Measurements from ENCODE around the gene DENND11. TPM values are rescaled to one million over a fixed set of nuclear protein-coding genes. Genes with fewer than 3 reads are reported as not detected.

DENND11 gene
- total and polyA plus RNA-seq, 10 of the 15 experiments (the other 5 are each of a cell fraction or from before 2014, with no cell fraction given), result 2.7 to 47.0 (median 26.6) TPM

DNA sequence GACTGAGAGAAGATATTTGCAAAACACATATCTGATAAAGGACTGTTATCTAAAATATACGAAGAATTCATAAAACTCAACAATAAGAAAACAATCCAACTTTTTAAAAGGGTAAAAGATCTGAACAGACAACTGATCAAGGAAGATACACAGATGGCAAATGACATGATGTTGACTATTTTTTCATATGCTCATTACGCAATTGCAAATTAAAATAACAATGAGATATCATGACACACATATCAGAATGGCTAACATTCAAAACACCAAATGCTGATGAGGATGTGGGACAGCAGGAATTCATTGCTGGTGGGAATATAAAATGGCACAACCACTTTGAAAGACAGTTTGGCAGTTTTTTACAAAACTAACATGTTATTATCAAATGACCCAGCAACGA is 8.9 kb downstream of the DENND11 start:
- H4K20me1 ChIP-seq (ENCODE audit: control insufficient read depth, insufficient read depth), result no peaks in the 10 kb centered on the region
- no peak overlapping the region for H3K27ac ChIP-seq (ENCODE audit: control insufficient read depth, insufficient read depth)
- H3K36me3 ChIP-seq (ENCODE audit: control insufficient read depth in 2 of 2, insufficient read depth in 2 of 2, low read length in 1 of 2), result no peaks in the 10 kb centered on the region
- no peak overlapping the region for H3K4me2 ChIP-seq (ENCODE audit: control insufficient read depth, insufficient read depth)
- RAD21 ChIA-PET (ENCODE audit: unreplicated experiment), result no interaction called here
- CTCF ChIA-PET, result interaction anchor here (0.9 to 1.9 kb wide), 4 partner anchors 9 to 43 kb away, joined by 3 to 6 read pairs (median 4); no protein-coding TSS in a partner anchor
- intact Hi-C loops (cut with micrococcal nuclease; ENCODE audit: unreplicated experiment) (no loop called here), in situ Hi-C loops (cut with MboI) (no loop called here)
- peaks cover 18% of the 10 kb centered on the region for H3K79me2 ChIP-seq (ENCODE audit: control insufficient read depth, insufficient read depth, low read length)
- no TSS peak for BruUV-seq (replicated peaks)
- peak; percentile 7 for FAIRE-seq
- H3K27me3 ChIP-seq (replicated peaks in 1 of 2; ENCODE audit: control insufficient read depth in 2 of 2, insufficient read depth in 2 of 2, low read length in 1 of 2), result no peaks in the 10 kb centered on the region
- no peak overlapping the region for H2AFZ ChIP-seq (ENCODE audit: control insufficient read depth, low read depth, low read length)
- WGBS (ENCODE audit: insufficient coverage, insufficient replicate concordance, low lambda C conversion rate, missing lambda C conversion rate), result 95% methylated on average over 3 of the region's 3 CpGs
- ATAC-seq, result no peak
- H3K4me1 ChIP-seq (ENCODE audit: control insufficient read depth, insufficient read depth, low read length), result no peaks in the 10 kb centered on the region
- DNase-seq (ENCODE audit: low read depth, low spot score), result no peak
- H3K9ac ChIP-seq (ENCODE audit: control insufficient read depth, insufficient read depth, low read length), result no peak overlapping the region
- no peak overlapping the region for H3K4me3 ChIP-seq
- no peaks in the 10 kb centered on the region for H3K9me3 ChIP-seq (replicated peaks; ENCODE audit: control insufficient read depth, insufficient read depth, low read length)
- POLR2A ChIA-PET, result interaction anchor here (1.1 kb wide), 1 partner anchor 10 kb away, joined by 5 read pairs; no protein-coding TSS in a partner anchor
- SMC1A ChIA-PET (ENCODE audit: uncharacterized antibody, unreplicated experiment), result interaction anchor here (0.6 to 1.3 kb wide), 3 partner anchors 9 to 39 kb away, joined by 3 to 4 read pairs (median 3); no protein-coding TSS in a partner anchor
- TF ChIP-seq, protein P1, sequence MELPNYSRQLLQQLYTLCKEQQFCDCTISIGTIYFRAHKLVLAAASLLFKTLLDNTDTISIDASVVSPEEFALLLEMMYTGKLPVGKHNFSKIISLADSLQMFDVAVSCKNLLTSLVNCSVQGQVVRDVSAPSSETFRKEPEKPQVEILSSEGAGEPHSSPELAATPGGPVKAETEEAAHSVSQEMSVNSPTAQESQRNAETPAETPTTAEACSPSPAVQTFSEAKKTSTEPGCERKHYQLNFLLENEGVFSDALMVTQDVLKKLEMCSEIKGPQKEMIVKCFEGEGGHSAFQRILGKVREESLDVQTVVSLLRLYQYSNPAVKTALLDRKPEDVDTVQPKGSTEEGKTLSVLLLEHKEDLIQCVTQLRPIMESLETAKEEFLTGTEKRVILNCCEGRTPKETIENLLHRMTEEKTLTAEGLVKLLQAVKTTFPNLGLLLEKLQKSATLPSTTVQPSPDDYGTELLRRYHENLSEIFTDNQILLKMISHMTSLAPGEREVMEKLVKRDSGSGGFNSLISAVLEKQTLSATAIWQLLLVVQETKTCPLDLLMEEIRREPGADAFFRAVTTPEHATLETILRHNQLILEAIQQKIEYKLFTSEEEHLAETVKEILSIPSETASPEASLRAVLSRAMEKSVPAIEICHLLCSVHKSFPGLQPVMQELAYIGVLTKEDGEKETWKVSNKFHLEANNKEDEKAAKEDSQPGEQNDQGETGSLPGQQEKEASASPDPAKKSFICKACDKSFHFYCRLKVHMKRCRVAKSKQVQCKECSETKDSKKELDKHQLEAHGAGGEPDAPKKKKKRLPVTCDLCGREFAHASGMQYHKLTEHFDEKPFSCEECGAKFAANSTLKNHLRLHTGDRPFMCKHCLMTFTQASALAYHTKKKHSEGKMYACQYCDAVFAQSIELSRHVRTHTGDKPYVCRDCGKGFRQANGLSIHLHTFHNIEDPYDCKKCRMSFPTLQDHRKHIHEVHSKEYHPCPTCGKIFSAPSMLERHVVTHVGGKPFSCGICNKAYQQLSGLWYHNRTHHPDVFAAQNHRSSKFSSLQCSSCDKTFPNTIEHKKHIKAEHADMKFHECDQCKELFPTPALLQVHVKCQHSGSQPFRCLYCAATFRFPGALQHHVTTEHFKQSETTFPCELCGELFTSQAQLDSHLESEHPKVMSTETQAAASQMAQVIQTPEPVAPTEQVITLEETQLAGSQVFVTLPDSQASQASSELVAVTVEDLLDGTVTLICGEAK (IDR thresholded peaks at IDR 0.05; ENCODE audit: borderline replicate concordance), result no peak
- TF ChIP-seq CREB1 (IDR thresholded peaks at IDR 0.05; ENCODE audit: low read depth) (no peak), IRF4 (IDR thresholded peaks at IDR 0.05; ENCODE audit: low read depth, low read length) (no peak), ZBED1 (IDR thresholded peaks at IDR 0.05; ENCODE audit: borderline replicate concordance) (no peak), TCF7 (IDR thresholded peaks at IDR 0.05; ENCODE audit: borderline replicate concordance) (no peak), ETV6 (conservative IDR thresholded peaks at IDR 0.05 in 1 of 2, IDR thresholded peaks at IDR 0.05 in 1 of 2; ENCODE audit: borderline replicate concordance in 1 of 2, low read depth in 1 of 2) (no peak), SUPT20H (IDR thresholded peaks at IDR 0.05; ENCODE audit: borderline replicate concordance, control insufficient read depth, low read depth, low read length) (no peak), ESRRA (IDR thresholded peaks at IDR 0.05; ENCODE audit: low read length) (no peak)
- TF ChIP-seq, protein P2, sequence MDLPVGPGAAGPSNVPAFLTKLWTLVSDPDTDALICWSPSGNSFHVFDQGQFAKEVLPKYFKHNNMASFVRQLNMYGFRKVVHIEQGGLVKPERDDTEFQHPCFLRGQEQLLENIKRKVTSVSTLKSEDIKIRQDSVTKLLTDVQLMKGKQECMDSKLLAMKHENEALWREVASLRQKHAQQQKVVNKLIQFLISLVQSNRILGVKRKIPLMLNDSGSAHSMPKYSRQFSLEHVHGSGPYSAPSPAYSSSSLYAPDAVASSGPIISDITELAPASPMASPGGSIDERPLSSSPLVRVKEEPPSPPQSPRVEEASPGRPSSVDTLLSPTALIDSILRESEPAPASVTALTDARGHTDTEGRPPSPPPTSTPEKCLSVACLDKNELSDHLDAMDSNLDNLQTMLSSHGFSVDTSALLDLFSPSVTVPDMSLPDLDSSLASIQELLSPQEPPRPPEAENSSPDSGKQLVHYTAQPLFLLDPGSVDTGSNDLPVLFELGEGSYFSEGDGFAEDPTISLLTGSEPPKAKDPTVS (IDR thresholded peaks at IDR 0.05; ENCODE audit: low read depth, low read length), result no peak
- TF ChIP-seq, protein P3, sequence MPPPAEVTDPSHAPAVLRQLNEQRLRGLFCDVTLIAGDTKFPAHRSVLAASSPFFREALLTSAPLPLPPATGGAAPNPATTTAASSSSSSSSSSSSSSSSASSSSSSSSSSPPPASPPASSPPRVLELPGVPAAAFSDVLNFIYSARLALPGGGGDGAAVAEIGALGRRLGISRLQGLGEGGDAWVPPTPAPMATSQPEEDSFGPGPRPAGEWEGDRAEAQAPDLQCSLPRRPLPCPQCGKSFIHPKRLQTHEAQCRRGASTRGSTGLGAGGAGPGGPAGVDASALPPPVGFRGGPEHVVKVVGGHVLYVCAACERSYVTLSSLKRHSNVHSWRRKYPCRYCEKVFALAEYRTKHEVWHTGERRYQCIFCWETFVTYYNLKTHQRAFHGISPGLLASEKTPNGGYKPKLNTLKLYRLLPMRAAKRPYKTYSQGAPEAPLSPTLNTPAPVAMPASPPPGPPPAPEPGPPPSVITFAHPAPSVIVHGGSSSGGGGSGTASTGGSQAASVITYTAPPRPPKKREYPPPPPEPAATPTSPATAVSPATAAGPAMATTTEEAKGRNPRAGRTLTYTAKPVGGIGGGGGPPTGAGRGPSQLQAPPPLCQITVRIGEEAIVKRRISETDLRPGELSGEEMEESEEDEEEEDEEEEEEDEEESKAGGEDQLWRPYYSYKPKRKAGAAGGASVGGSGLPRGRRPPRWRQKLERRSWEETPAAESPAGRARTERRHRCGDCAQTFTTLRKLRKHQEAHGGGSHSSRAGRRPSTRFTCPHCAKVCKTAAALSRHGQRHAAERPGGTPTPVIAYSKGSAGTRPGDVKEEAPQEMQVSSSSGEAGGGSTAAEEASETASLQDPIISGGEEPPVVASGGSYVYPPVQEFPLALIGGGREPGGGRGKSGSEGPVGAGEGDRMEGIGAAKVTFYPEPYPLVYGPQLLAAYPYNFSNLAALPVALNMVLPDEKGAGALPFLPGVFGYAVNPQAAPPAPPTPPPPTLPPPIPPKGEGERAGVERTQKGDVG (CRISPR knock-in tag; IDR thresholded peaks at IDR 0.05), result no peak
- TF ChIP-seq, protein P4, sequence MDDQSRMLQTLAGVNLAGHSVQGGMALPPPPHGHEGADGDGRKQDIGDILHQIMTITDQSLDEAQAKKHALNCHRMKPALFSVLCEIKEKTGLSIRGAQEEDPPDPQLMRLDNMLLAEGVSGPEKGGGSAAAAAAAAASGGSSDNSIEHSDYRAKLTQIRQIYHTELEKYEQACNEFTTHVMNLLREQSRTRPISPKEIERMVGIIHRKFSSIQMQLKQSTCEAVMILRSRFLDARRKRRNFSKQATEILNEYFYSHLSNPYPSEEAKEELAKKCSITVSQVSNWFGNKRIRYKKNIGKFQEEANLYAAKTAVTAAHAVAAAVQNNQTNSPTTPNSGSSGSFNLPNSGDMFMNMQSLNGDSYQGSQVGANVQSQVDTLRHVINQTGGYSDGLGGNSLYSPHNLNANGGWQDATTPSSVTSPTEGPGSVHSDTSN (IDR thresholded peaks at IDR 0.05; ENCODE audit: insufficient replicate concordance, low read depth, low read length), result no peak
